GM23338 (cell line): Measurements from ENCODE around the gene PLA2G5.

Experiments
- CREB1 ChIP-seq: fragments of 250-450 bp; sonication (Bioruptor Pico); IDR thresholded peaks from 2 replicates; pipeline ENCODE4 v1.5.0; 2020; ENCODE audit warnings: low read depth, mild to moderate bottlenecking, moderate library complexity
- CTCF ChIP-seq, 2 experiments: fragments of 200-600 bp in 1 of 2; sonication (generic) in 1 of 2; conservative IDR thresholded peaks; 2 replicates each; pipeline versions ENCODE4 v1.5.1 to v1.6.1; 2016 to 2017; ENCODE audit warnings: antibody characterized with exemption in 2 of 2, low read depth in 2 of 2, mild to moderate bottlenecking in 2 of 2, moderate library complexity in 1 of 2
- EZH2 ChIP-seq: fragments of 200-600 bp; sonication (generic); IDR thresholded peaks from one replicate; pipeline ENCODE4 v1.8.0; 2017; ENCODE audit warnings: antibody characterized with exemption, mild to moderate bottlenecking, low read depth; ENCODE audit not compliant: unreplicated experiment
- ZNF114 ChIP-seq: fragments of 250-450 bp; sonication (Bioruptor Pico); IDR thresholded peaks from 2 replicates; pipeline ENCODE4 v1.5.0; 2020; ENCODE audit warnings: mild to moderate bottlenecking, moderate library complexity

GRCh38 chr1:20141466-20141865, 71.5 kb downstream of the PLA2G5 start:
- TF ChIP-seq EZH2 (no peak), CTCF (conservative IDR thresholded peaks at IDR 0.05; ENCODE audit: low read depth in 2 of 2) (no peak), CREB1 (CRISPR knock-in tag) (no peak), ZNF114 (CRISPR knock-in tag) (no peak)
